Keratinocyte (primary cell): ENCODE results near the gene COL4A4. TPM values are rescaled to one million over a fixed set of nuclear protein-coding genes. Genes with fewer than 3 reads are reported as not detected.

Experiments
- DNase-seq: peaks from one replicate; pipeline ENCODE4 v3.0.0-alpha.2; 2011; ENCODE audit warnings: low read depth, missing footprints, low spot score
- FAIRE-seq: peaks from 2 replicates; lab custom pipeline; 2011; peaks lifted over from hg19 to GRCh38; lab: Jason Lieb, UNC
- H2AFZ ChIP-seq: 2 replicates; pipeline ENCODE4 v1.6.0; 2012; ENCODE audit warnings: low read length, control low read depth, inconsistent platforms; ENCODE audit not compliant: control insufficient read depth
- H3K27ac ChIP-seq: 2 replicates; pipeline ENCODE4 v1.5.1; 2011; ENCODE audit warnings: low read length; ENCODE audit not compliant: control insufficient read depth, insufficient read depth
- H3K27me3 ChIP-seq: 3 replicates; pipeline ENCODE4 v1.6.0; 2011; ENCODE audit warnings: low read length; ENCODE audit not compliant: control insufficient read depth, insufficient read depth; ENCODE audit errors: extremely low read depth
- H3K36me3 ChIP-seq, 2 experiments: 2 replicates in 1 of 2; 3 replicates in 1 of 2; pipeline ENCODE4 v1.5.1; 2011; ENCODE audit warnings: low read length in 2 of 2, mild to moderate bottlenecking in 1 of 2; ENCODE audit not compliant: control insufficient read depth in 2 of 2, insufficient read depth in 2 of 2; ENCODE audit errors: extremely low read depth in 1 of 2
- H3K4me1 ChIP-seq: 3 replicates; pipeline ENCODE4 v1.5.1; 2011; ENCODE audit warnings: low read length; ENCODE audit not compliant: control insufficient read depth, insufficient read depth; ENCODE audit errors: extremely low read depth
- H3K4me2 ChIP-seq: 3 replicates; pipeline ENCODE4 v1.6.0; 2011; ENCODE audit warnings: low read depth, low read length; ENCODE audit not compliant: control insufficient read depth, insufficient read depth; ENCODE audit errors: extremely low read depth
- H3K4me3 ChIP-seq, 3 experiments: fragments of 200-600 bp in 1 of 3; sonication (generic) in 1 of 3; 2 replicates in 2 of 3; 3 replicates in 1 of 3; pipeline ENCODE4 v1.5.1; 2011 to 2016; ENCODE audit warnings: low read length in 3 of 3, mild to moderate bottlenecking in 3 of 3, control low read depth in 2 of 3, inconsistent platforms in 1 of 3, low read depth in 1 of 3, mixed read lengths in 1 of 3, mixed run types in 1 of 3, moderate library complexity in 1 of 3; ENCODE audit not compliant: control insufficient read depth in 2 of 3, insufficient read depth in 2 of 3; ENCODE audit errors: extremely low read depth in 1 of 3
- H3K79me2 ChIP-seq: 2 replicates; pipeline ENCODE4 v1.6.0; 2012; ENCODE audit warnings: low read length; ENCODE audit not compliant: control insufficient read depth, insufficient read depth
- H3K9ac ChIP-seq: 3 replicates; pipeline ENCODE4 v1.6.0; 2011; ENCODE audit warnings: low read length; ENCODE audit not compliant: control insufficient read depth, insufficient read depth; ENCODE audit errors: extremely low read depth
- H3K9me1 ChIP-seq: 3 replicates; pipeline ENCODE4 v1.6.0; 2011; ENCODE audit warnings: low read length; ENCODE audit not compliant: control insufficient read depth, insufficient read depth; ENCODE audit errors: extremely low read depth
- H3K9me3 ChIP-seq: 2 replicates; pipeline ENCODE4 v1.5.1; 2012; ENCODE audit warnings: low read depth, low read length; ENCODE audit not compliant: control insufficient read depth
- H4K20me1 ChIP-seq: 3 replicates; pipeline ENCODE4 v1.6.0; 2011; ENCODE audit warnings: low read length; ENCODE audit not compliant: control insufficient read depth, insufficient read depth; ENCODE audit errors: extremely low read depth
- EZH2 ChIP-seq: IDR thresholded peaks from one replicate; pipeline ENCODE4 v1.6.1; 2012; ENCODE audit warnings: inconsistent platforms, mild to moderate bottlenecking, low read length, moderate library complexity
- dilution Hi-C: fragments of 300-500 bp; cut with MboI; formaldehyde crosslinking; loops from one replicate; pipeline ENCODE4 v1.7.0; 2020; ENCODE audit warnings: low sequenced_read_pairs; ENCODE audit not compliant: extremely low pct_ligation_motif_present
- polyA plus RNA-seq, 5 experiments: library from polyadenylated mRNA; depleted of rRNA in 3 of 5; stranded (reverse) in 3 of 5; stranded (forward) in 1 of 5; unstranded in 1 of 5; fragments of >200 nt; gene quantifications; 1 replicate in 1 of 5; 2 replicates in 3 of 5; 3 replicates in 1 of 5; pipeline versions ENCODE4 v1.2.1 to v1.2.3, GENCODE V29; 2011 to 2012; ENCODE audit warnings: missing spikeins in 2 of 5, low read depth in 1 of 5, low replicate concordance in 1 of 5
- TF ChIP-seq, protein P1 (sequence below), 3 experiments: IDR thresholded peaks in 1 of 3; conservative IDR thresholded peaks in 1 of 3; optimal IDR thresholded peaks in 1 of 3; 2 replicates in 2 of 3; 3 replicates in 1 of 3; pipeline versions ENCODE3 to v1.5.1; 2011; ENCODE audit warnings: low read length in 3 of 3, mild to moderate bottlenecking in 3 of 3, moderate library complexity in 2 of 3, control low read depth in 1 of 3, inconsistent platforms in 1 of 3; ENCODE audit not compliant: insufficient read depth in 2 of 3; ENCODE audit errors: extremely low read depth in 1 of 3

COL4A4 gene
- polyA plus RNA-seq, 1 donor (not counting 4 experiments of a cell fraction or from before 2014, with no cell fraction given) = not detected

GRCh38 chr2:227134591-227134990, 29.4 kb downstream of the COL4A4 start:
- no peak overlapping the region for H3K4me2 ChIP-seq
- no peak for FAIRE-seq
- H3K79me2 ChIP-seq = no peaks in the 10 kb centered on the region
- TF ChIP-seq, protein P1, sequence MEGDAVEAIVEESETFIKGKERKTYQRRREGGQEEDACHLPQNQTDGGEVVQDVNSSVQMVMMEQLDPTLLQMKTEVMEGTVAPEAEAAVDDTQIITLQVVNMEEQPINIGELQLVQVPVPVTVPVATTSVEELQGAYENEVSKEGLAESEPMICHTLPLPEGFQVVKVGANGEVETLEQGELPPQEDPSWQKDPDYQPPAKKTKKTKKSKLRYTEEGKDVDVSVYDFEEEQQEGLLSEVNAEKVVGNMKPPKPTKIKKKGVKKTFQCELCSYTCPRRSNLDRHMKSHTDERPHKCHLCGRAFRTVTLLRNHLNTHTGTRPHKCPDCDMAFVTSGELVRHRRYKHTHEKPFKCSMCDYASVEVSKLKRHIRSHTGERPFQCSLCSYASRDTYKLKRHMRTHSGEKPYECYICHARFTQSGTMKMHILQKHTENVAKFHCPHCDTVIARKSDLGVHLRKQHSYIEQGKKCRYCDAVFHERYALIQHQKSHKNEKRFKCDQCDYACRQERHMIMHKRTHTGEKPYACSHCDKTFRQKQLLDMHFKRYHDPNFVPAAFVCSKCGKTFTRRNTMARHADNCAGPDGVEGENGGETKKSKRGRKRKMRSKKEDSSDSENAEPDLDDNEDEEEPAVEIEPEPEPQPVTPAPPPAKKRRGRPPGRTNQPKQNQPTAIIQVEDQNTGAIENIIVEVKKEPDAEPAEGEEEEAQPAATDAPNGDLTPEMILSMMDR (optimal IDR thresholded peaks at IDR 0.05 in 1 of 3, IDR thresholded peaks at IDR 0.05 in 1 of 3, conservative IDR thresholded peaks at IDR 0.05 in 1 of 3; ENCODE audit: extremely low read depth in 1 of 3, insufficient read depth in 2 of 3, low read length in 3 of 3) = no peak
- TF ChIP-seq EZH2 = no peak
- H4K20me1 ChIP-seq = no peaks in the 10 kb centered on the region
- no peak overlapping the region for H3K9ac ChIP-seq
- H3K27ac ChIP-seq = no peak overlapping the region
- H3K27me3 ChIP-seq = no peaks in the 10 kb centered on the region
- no peak overlapping the region for H3K4me3 ChIP-seq
- H3K9me3 ChIP-seq = no peaks in the 10 kb centered on the region
- dilution Hi-C loops = no loop called here
- no peaks in the 10 kb centered on the region for H3K36me3 ChIP-seq
- H3K9me1 ChIP-seq = no peaks in the 10 kb centered on the region
- no peaks in the 10 kb centered on the region for H3K4me1 ChIP-seq
- no peak for DNase-seq
- no peak overlapping the region for H2AFZ ChIP-seq

- H3K27me3 ChIP-seq = no peaks in the 10 kb centered on the region
- H3K4me1 ChIP-seq = no peaks in the 10 kb centered on the region
- no peak overlapping the region for H3K4me2 ChIP-seq
- no peak overlapping the region for H2AFZ ChIP-seq
- no peaks in the 10 kb centered on the region for H3K79me2 ChIP-seq
- dilution Hi-C loops = no loop called here
- H3K9me3 ChIP-seq = no peaks in the 10 kb centered on the region
- no peak overlapping the region for H3K9ac ChIP-seq
- H4K20me1 ChIP-seq = no peaks in the 10 kb centered on the region
- no peak for DNase-seq
- no peak for TF ChIP-seq EZH2
- TF ChIP-seq, protein P1 (optimal IDR thresholded peaks at IDR 0.05 in 1 of 3, IDR thresholded peaks at IDR 0.05 in 1 of 3, conservative IDR thresholded peaks at IDR 0.05 in 1 of 3; ENCODE audit: extremely low read depth in 1 of 3, insufficient read depth in 2 of 3, low read length in 3 of 3) = no peak
- H3K27ac ChIP-seq = no peak overlapping the region
- H3K36me3 ChIP-seq = no peaks in the 10 kb centered on the region
- H3K9me1 ChIP-seq = no peaks in the 10 kb centered on the region
- no peak overlapping the region for H3K4me3 ChIP-seq
- no peak for FAIRE-seq
These were observed 31.0 kb downstream of the COL4A4 start for GRCh38 chr2:227132986-227133385.
